K562 treated with DMSO at 1 percent for 12 hours (cell line): ENCODE measurements around the gene CRYBA2. TPM values are rescaled to one million over a fixed set of nuclear protein-coding genes. Genes with fewer than 3 reads are reported as not detected.

Source experiments
- total RNA-seq: library from RNA; unstranded; fragments of 300-600 nt; gene quantifications from 2 replicates; pipeline ENCODE4 v1.2.3, GENCODE V29; 2022; ENCODE audit not compliant: insufficient read depth

Gene CRYBA2
- not detected in 2 replicates for total RNA-seq

GRCh38 chr2:218993345-218994315 lies at the start of gene CRYBA2:
CRYBA2 (minus strand) TSS chr2:218993422; CDS start chr2:218993176, 246 bp downstream.

GRCh38 chr2:219041252-219041651 lies 48.0 kb upstream of the CRYBA2 start, which contains the start of gene CFAP65:
CFAP65 (minus strand) TSS chr2:219041516; CDS start chr2:219039048, 2,468 bp downstream.

GRCh38 chr2:218985021-218985324 lies 8.2 kb downstream of the CRYBA2 start, which contains the start of gene FEV:
FEV (minus strand) TSS chr2:218985184; CDS start chr2:218985075, 109 bp downstream.

GRCh38 chr2:218959141-218959731 lies 34.0 kb downstream of the CRYBA2 start, which contains the start of gene CDK5R2:
CDK5R2 (plus strand) TSS chr2:218959666; CDS start chr2:218959821, 155 bp downstream.

Other genes with a start within 250 kb of the CRYBA2 start
- not detected in 2 replicates for gene CYP27A1, start 211.3 kb downstream of the CRYBA2 start, total RNA-seq
- not detected in 2 replicates for gene PRKAG3, start 161.6 kb downstream of the CRYBA2 start, total RNA-seq
- not detected in 2 replicates for gene WNT6, start 133.6 kb downstream of the CRYBA2 start, total RNA-seq
- not detected in 2 replicates for gene WNT10A, start 112.6 kb downstream of the CRYBA2 start, total RNA-seq
- not detected in 2 replicates for gene CDK5R2, start 33.8 kb downstream of the CRYBA2 start, total RNA-seq
- 0.60 TPM in 1 of 2 replicates, not detected in the other for gene FEV, start 8.2 kb downstream of the CRYBA2 start, total RNA-seq
- not detected in 2 replicates for gene CFAP65, start 48.1 kb upstream of the CRYBA2 start, total RNA-seq
- gene IHH, start 67.5 kb upstream of the CRYBA2 start, total RNA-seq, result not detected in 2 replicates
- gene NHEJ1, start 167.4 kb upstream of the CRYBA2 start, total RNA-seq, result 6.9 and 12.1 TPM in 2 replicates
- 1.5 TPM in 1 of 2 replicates, not detected in the other for gene SLC23A3, start 176.6 kb upstream of the CRYBA2 start, total RNA-seq
- gene CNPPD1, start 183.5 kb upstream of the CRYBA2 start, total RNA-seq, result 54.9 and 63.8 TPM in 2 replicates
- 22.8 and 41.0 TPM in 2 replicates for gene RETREG2, start 184.9 kb upstream of the CRYBA2 start, total RNA-seq
- gene ZFAND2B, start 213.4 kb upstream of the CRYBA2 start, total RNA-seq, result 42.7 and 47.8 TPM in 2 replicates
- gene ABCB6, start 225.5 kb upstream of the CRYBA2 start, total RNA-seq, result 16.1 and 16.6 TPM in 2 replicates
- 17.1 and 36.5 TPM in 2 replicates for gene ATG9A, start 236.2 kb upstream of the CRYBA2 start, total RNA-seq
- gene ANKZF1, start 236.4 kb upstream of the CRYBA2 start, total RNA-seq, result 24.2 and 34.6 TPM in 2 replicates